Duodenal mucosa (tissue), 2 donors: ENCODE measurements around the gene SLC2A9.

Experiments
- H3K27ac ChIP-seq: one replicate; pipeline ENCODE4 v1.7.0; 2013; ENCODE audit warnings: low read depth, low read length
- H3K27me3 ChIP-seq, 2 donors: one replicate each; pipeline ENCODE4 v1.7.0; 2013; ENCODE audit warnings: low read length in 2 of 2, control low read depth in 1 of 2; ENCODE audit not compliant: insufficient read depth in 2 of 2, control insufficient read depth in 1 of 2
- H3K36me3 ChIP-seq, 2 donors: one replicate each; pipeline ENCODE4 v1.7.0; 2013; ENCODE audit warnings: low read length in 2 of 2, control low read depth in 1 of 2; ENCODE audit not compliant: insufficient read depth in 2 of 2, control insufficient read depth in 1 of 2
- H3K4me1 ChIP-seq, 2 donors: one replicate each; pipeline ENCODE4 v1.7.0; 2013; ENCODE audit warnings: low read length in 2 of 2, control low read depth in 1 of 2; ENCODE audit not compliant: insufficient read depth in 2 of 2, control insufficient read depth in 1 of 2
- H3K4me3 ChIP-seq, 2 donors: one replicate each; pipeline ENCODE4 v1.7.0; 2013; ENCODE audit warnings: low read length in 2 of 2, low read depth in 1 of 2
- H3K9ac ChIP-seq, 2 donors: one replicate each; pipeline ENCODE4 v1.7.0; 2013; ENCODE audit warnings: low read length in 2 of 2, low read depth in 1 of 2
- H3K9me3 ChIP-seq, 2 donors: one replicate each; pipeline ENCODE4 v1.7.0; 2013; ENCODE audit warnings: low read length in 2 of 2, control low read depth in 1 of 2; ENCODE audit not compliant: control insufficient read depth in 1 of 2

SLC2A9 gene

DNA sequence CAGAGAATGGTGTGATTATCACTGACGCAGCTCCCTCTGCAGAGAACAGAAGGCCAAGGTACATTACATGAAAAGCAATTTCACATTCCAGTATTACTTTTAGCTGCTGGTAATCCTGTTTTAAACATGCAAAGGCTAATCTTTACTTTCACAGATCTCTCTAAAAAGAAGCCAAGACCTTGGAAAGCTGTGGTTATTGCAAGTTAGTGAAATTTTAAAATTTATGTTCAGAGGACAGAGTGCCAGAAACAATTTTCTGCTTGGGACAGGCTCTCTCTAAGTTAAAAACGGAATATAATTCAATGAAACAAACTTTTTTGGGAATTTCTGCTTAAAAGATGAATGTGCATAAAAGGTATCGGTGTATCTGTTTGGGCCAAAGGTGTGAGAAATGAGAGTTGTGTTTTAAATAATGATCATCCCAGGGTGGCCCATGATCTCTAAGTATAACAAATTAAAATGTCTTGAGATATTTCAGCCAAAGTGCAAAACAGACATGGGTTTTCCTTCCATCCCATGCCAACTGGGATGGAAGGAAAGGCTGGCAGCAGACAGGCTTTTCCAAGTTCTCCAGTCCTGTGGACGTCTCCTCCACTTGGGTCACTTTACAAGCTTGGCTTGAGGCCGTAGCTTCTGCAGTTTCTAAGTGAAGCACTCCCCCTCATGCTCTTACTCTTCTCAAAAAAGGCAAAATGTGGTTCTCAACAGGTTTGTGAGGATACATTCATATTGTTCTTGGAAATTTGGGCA is 121.8 kb downstream of the SLC2A9 start:
- no peaks in the 10 kb centered on the region for H3K27me3 ChIP-seq
- no peaks in the 10 kb centered on the region for H3K9me3 ChIP-seq
- H3K27ac ChIP-seq, result no peak overlapping the region
- no peak overlapping the region for H3K4me3 ChIP-seq
- H3K9ac ChIP-seq, result no peak overlapping the region
- no peaks in the 10 kb centered on the region for H3K4me1 ChIP-seq
- peaks cover 0 to 10% of the 10 kb centered on the region in 2 donors for H3K36me3 ChIP-seq

- H3K9ac ChIP-seq, result no peak overlapping the region
- H3K9me3 ChIP-seq, result no peaks in the 10 kb centered on the region
- H3K27me3 ChIP-seq, result no peaks in the 10 kb centered on the region
- H3K4me1 ChIP-seq, result no peaks in the 10 kb centered on the region
- peaks cover 0 to 4% of the 10 kb centered on the region in 2 donors for H3K36me3 ChIP-seq
- H3K4me3 ChIP-seq, result no peak overlapping the region
- H3K27ac ChIP-seq, result no peak overlapping the region
Measured at GRCh38 chr4:9898596-9899305, 122.5 kb downstream of the SLC2A9 start.

DNA sequence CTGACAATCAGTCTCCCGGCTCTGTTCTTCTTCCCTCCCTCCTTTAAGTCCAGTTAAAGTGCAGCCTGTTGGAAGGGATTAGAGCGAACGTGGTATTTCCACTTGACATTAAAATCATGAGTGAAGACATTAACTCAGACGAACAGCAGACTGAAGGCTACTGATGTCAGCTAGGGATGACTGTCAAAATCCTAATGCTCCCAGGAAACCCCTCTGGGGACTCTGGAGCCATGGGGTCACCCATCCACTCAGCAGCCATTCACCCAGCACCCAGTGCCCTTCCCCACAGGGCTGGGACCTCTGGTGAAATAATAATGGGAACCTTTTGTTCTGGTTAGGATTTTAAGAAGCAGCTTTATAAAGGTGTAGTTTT is 126.0 kb downstream of the SLC2A9 start:
- H3K36me3 ChIP-seq, result no peaks in the 10 kb centered on the region
- H3K27ac ChIP-seq, result no peak overlapping the region
- no peak overlapping the region for H3K9ac ChIP-seq
- no peaks in the 10 kb centered on the region for H3K9me3 ChIP-seq
- H3K4me1 ChIP-seq, result no peaks in the 10 kb centered on the region
- no peak overlapping the region for H3K4me3 ChIP-seq
- no peaks in the 10 kb centered on the region for H3K27me3 ChIP-seq

- Histone ChIP-seq H3K36me3 (no peaks in the 10 kb centered on the region), H3K4me1 (no peaks in the 10 kb centered on the region), H3K27ac (no peak overlapping the region), H3K27me3 (no peaks in the 10 kb centered on the region), H3K9me3 (no peaks in the 10 kb centered on the region), H3K9ac (no peak overlapping the region), H3K4me3 (no peak overlapping the region)
Measured at GRCh38 chr4:9894644-9895332, 126.5 kb downstream of the SLC2A9 start.

DNA sequence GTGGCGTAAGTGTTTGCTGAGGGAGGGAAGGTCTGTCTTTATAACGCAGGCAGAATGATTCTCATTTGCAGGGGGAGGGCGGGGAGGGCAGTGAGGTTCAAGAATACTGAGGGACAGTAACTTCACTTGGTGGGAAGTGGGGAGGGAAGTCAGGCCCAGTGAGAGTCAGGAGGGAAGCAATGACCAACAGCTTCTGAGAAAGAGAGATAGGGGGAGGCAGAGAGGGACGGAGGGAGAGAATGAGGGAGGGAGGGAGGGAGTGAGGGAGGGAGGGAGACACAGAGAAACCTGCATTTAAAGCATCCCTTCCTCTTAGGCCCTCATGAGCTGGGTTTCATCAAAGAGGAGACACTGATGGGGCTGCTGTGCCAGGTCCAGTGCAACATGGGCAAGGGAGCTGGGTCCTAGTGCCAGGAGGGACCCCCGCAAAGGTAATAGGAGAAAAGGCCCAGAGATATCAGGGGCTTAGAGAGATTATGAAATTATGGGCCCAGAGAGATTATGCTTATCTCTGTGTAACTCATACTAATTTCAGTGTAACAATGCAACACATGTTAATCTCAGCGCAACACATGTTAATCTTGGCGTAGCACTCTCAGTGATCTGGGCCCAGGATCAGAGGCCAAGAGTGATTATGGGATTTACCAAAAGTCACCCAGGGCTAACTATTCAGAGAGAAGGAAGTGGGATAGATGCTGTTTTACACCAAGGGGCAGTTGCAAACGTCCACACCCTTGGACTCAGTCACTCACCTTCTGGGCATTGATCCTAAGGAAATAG is 127.8 kb downstream of the SLC2A9 start:
- Histone ChIP-seq H3K27ac (no peak overlapping the region), H3K27me3 (no peaks in the 10 kb centered on the region), H3K9ac (no peak overlapping the region), H3K9me3 (no peaks in the 10 kb centered on the region), H3K4me3 (no peak overlapping the region), H3K4me1 (no peaks in the 10 kb centered on the region), H3K36me3 (no peaks in the 10 kb centered on the region)

- no peak overlapping the region for H3K4me3 ChIP-seq
- H3K9ac ChIP-seq, result no peak overlapping the region
- H3K27me3 ChIP-seq, result no peaks in the 10 kb centered on the region
- H3K36me3 ChIP-seq, result peaks cover 0 to 1% of the 10 kb centered on the region in 2 donors
- H3K27ac ChIP-seq, result no peak overlapping the region
- no peaks in the 10 kb centered on the region for H3K4me1 ChIP-seq
- no peaks in the 10 kb centered on the region for H3K9me3 ChIP-seq
Measured at GRCh38 chr4:9891740-9892139, 129.6 kb downstream of the SLC2A9 start.

- H3K27ac ChIP-seq, result no peak overlapping the region
- no peaks in the 10 kb centered on the region for H3K4me1 ChIP-seq
Measured at GRCh38 chr4:9891056-9891455, 130.2 kb downstream of the SLC2A9 start.

DNA sequence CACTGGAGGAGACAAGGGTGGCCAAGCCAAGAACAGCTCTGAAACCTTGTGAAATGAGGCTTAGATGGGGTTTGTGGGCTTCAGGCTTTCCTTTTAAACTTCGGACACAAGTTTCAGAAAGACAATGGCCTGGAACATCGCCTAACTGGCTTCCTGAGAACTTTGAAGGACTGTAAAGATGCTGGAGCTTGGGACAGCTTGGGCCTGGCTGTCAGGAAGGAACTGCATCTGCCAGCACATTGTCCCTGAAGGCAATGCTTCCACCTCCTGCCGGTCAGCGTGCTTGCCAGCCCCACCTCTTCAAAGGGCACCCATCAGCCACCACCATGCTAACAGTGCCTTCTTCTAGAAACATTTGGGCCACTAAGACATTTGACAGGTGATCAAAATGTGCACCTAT is 132.0 kb downstream of the SLC2A9 start:
- no peak overlapping the region for H3K27ac ChIP-seq
- no peak overlapping the region for H3K9ac ChIP-seq
- H3K9me3 ChIP-seq, result no peaks in the 10 kb centered on the region
- H3K36me3 ChIP-seq, result peaks cover 0 to 7% of the 10 kb centered on the region in 2 donors
- H3K4me3 ChIP-seq, result no peak overlapping the region
- no peaks in the 10 kb centered on the region for H3K27me3 ChIP-seq
- no peaks in the 10 kb centered on the region for H3K4me1 ChIP-seq

More at GRCh38 chr4:9891056-9891455, 130.2 kb downstream of the SLC2A9 start:
- Histone ChIP-seq H3K27me3 (no peaks in the 10 kb centered on the region), H3K9ac (no peak overlapping the region), H3K9me3 (no peaks in the 10 kb centered on the region), H3K36me3 (peaks cover 0 to 7% of the 10 kb centered on the region in 2 donors), H3K4me3 (no peak overlapping the region)

GRCh38 chr4:9885958-9886357 is 135.3 kb downstream of the SLC2A9 start:
- H3K36me3 ChIP-seq, result peaks cover 0 to 10% of the 10 kb centered on the region in 2 donors
- no peaks in the 10 kb centered on the region for H3K27me3 ChIP-seq
- H3K9ac ChIP-seq, result no peak overlapping the region
- H3K4me1 ChIP-seq, result no peaks in the 10 kb centered on the region
- no peak overlapping the region for H3K4me3 ChIP-seq
- H3K27ac ChIP-seq, result no peak overlapping the region
- H3K9me3 ChIP-seq, result no peaks in the 10 kb centered on the region
